ENCODE measurements around the gene PRELID1.
"Not testable (repeated sequence)": the region's sequence is repeated elsewhere in the genome, so short reads cannot be mapped to it uniquely, and the experiment has no call there.

PRELID1 gene

DNA sequence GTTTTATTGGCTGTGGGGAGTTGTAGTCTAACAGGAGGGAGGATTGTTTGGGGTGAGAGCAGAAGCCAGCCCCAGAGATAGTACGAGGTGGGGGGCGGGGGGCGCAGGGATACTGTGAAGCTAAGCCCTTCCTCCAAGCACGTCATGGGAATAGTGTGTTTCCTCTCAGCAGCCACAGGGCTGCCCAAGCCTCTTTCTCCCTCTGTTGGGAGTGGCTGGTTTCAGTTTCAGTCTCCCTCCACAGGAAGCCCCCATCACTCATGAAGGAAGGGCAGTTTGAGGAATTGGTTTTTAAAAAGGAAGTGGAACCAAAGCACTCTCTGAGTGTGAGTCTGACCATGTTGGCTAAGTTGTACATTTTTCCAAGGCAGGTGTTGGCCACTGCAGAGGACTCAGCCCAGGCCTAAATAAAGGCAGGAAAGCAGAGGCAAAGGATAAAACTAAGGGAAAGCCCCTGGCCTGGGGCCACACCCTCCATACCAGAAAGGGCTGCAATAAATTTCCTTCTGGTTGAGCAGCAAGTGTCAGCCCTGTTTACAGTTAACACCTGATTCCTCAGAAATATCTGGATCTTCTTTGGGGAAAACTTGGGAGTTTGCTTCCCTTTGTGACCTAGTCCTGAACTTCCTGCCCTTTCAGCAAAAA lies 3.2 kb upstream of the PRELID1 start:
- peak; percentile 51 for DNase-seq (ENCODE audit: low read depth)

GRCh38 chr5:177300951-177301350 lies 2.6 kb upstream of the PRELID1 start:
- DNase-seq (ENCODE audit: low read depth), result no peak

DNA sequence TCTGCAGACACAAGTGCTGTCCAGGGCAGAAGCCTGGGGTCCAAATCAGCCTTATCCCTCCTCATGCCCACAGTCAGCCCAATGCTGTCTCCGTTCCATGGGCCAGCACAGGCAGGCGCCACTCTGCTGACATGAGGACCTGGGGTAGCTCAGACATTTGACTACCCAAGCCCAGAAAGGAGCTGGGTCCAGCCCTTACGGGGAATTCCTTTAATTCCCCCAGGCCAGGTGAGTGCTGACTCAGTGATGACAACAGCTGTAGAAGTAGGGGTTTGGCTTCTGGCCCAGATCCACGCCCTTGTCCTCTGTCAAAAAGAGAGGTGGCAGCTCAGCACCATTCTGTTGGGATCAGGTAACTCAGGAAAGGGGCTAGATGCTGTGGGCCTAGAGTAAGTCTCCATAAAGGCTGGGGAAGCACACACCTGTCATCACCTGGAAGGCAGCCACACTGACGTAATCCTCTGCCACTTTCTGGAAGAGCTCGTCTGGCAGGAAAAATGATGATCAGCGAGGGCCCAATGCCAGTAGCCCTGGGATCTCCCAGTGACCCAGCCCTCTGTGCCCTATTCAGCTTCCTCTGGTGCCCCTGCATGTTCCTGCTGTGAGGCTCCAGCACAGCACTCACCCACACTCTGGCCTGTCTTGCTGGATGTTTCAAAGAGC lies 2.0 kb upstream of the PRELID1 start:
- DNase-seq (ENCODE audit: low read depth), result no peak

DNA sequence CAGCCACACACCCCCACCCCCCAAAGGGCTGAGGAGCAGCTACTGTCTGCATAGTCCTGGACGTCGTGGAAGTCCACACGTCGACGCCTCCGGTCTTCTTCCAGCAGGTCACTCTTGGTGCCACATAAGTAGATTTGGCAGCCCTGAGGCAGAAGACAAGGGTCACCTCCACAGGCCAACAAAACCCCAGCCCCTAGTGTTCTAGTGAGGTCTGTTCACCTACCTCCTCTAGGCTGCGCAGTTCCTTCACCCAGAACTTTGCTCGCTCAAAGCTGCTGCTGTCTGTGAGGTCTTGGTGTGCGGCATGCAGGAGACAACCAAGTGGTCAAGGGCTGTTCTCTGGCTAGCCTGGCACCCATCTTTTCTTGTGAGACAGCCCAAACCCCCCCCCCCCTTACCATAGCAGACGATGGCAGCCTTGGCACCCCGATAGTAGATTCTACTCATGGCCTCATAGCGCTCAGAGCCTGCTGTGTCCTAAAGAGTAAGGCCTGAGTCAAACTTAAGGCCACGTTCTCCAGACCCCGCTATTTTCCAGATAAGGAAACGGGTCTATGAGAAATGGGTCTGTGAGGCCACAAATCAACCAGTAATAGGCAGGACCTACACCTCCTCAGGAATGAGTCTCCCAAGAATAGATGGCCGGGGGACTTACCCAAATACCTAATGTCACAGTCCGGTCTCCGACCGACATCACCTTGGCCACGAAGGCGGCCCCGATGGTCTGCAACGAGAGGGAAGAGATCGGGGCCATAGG lies 1.1 kb upstream of the PRELID1 start:
- DNase-seq (ENCODE audit: low read depth), result no peak

- DNase-seq (ENCODE audit: low read depth), result no peak
These were observed 359 bp downstream of the PRELID1 start for GRCh38 chr5:177303925-177304391.

DNA sequence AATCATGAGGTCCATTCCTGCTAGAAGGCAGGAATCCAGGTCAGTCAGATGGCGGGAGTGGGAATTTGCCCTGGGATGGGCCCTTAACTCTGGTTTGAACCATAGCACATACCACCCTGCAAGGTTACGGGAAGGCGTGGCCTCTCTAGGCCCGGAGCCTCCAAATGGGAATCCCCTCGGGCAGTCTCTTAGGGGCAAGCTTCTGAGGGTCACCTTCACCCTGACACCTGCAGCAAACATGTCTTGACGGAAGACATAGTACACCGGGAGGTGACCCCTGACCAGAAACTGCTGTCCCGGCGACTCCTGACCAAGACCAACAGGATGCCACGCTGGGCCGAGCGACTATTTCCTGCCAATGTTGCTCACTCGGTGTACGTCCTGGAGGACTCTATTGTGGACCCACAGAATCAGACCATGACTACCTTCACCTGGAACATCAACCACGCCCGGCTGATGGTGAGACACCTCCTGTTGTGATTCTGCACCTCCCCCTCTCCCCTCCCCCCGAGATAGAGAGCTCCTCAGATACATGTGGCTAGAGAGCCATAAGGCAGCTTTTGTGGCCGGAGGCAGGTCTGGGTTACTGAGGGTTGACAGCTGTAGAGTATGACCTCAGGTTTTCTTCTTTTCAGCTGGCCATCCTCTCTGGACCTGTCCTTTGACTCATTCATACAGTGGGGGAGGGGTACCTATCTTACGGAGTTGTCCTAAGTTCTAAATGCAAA lies 957 bp downstream of the PRELID1 start:
- DNase-seq (ENCODE audit: low read depth), result no peak

DNA sequence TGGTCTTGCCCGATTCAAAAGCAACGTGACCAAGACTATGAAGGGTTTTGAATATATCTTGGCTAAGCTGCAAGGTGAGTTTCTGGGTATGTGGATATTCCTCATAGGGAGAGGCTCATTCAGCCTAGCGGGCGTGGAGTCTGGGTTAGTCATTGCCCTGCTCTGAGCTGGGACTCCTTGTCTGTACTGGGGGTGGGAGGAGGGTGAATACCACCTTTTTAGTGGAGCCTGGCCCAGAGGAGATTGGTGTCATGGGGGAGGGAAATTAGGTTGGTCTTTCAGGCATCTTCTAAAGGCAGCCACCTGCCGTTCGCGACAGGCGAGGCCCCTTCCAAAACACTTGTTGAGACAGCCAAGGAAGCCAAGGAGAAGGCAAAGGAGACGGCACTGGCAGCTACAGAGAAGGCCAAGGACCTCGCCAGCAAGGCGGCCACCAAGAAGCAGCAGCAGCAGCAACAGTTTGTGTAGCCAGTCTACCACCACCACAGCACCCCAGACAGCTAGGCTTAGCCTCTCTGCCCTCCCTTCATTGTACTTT lies 2.6 kb downstream of the PRELID1 start:
- not testable (repeated sequence) for DNase-seq (ENCODE audit: low read depth)

DNA sequence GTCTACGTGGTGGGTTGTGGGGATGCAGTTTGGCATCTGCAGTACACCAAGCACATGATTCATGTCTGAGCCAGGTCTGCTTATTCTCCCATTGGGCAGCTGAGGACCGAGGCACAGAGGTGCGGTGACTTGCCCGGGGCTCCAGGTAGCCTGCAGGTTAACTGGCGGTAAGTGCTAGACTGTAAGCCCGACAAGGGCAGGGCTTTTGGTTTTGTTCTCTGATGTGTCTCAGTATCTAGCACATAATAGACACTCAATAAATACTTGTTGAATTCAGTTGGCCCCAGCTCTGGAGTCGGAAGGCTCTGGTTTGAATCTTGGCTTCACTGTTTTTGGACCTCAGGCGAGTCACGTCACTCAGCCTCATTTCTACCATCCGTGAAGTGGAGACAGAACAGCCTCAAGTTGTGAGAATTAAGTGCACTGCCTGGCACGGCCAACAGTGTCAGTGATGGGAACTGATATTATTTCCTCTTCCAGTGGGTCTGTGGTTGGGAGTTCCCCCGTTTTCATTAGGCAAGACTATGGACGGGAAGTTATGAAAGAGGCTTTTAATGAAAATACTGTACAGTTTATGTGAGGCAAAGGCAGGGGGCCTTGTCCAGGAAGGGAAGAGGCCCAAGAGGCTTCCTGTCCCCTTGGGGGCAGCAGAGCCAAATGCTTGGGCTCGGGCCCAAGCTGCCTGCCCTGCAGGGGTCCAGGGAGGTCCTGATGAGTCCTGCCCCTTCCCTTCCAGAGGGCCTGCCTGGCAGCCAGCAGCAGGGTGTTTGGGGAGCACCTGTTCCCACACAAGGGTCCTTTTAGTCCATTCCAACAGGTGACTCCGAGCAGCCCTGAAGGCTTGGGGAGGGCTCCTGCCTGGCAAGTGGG lies 3.3 kb downstream of the PRELID1 start:
- no peak for DNase-seq (ENCODE audit: low read depth)

DNA sequence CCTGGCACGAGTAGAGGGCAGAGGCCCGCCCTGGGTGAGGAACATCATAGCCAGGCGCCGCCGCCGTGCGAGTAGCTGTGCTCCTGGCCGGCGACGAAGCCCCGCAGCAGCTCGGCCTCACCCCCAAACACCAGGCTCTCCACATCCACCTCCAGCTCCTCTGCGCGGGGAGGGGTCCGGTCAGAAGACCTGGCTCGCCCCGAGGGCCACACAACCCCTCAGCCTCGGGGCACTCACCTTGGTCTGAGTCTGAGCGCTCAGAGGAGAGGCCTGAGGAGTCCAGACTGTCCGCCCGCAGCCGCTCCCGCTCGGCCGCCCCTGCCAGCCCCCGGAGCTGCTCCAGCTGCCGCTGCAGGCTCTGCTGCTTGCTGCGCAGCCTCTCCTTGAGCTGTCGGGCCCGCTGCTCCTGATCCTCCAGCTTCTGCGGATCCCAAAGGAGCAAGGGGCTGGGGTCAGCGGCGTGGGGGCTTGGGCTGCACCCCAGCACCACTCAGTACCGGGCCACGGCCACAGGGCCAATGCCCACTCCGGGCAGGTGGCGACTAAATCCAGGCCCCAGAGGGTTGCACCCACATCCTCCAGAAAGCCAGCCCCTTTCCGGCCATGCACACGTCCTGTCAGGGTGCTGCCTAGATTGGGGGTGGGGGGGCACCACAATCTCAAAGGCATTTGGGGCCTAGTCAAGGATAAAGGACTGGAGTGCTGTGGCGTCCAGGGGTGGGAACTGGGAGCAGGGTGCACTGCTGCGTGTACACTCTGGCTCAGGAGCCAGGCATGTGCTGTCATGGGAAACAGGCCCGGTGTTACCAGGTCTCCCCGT lies 4.2 kb downstream of the PRELID1 start:
- DNase-seq (ENCODE audit: low read depth), result no peak

- no peak for DNase-seq (ENCODE audit: low read depth)
These were observed 5.1 kb downstream of the PRELID1 start for GRCh38 chr5:177308740-177309139.

DNA sequence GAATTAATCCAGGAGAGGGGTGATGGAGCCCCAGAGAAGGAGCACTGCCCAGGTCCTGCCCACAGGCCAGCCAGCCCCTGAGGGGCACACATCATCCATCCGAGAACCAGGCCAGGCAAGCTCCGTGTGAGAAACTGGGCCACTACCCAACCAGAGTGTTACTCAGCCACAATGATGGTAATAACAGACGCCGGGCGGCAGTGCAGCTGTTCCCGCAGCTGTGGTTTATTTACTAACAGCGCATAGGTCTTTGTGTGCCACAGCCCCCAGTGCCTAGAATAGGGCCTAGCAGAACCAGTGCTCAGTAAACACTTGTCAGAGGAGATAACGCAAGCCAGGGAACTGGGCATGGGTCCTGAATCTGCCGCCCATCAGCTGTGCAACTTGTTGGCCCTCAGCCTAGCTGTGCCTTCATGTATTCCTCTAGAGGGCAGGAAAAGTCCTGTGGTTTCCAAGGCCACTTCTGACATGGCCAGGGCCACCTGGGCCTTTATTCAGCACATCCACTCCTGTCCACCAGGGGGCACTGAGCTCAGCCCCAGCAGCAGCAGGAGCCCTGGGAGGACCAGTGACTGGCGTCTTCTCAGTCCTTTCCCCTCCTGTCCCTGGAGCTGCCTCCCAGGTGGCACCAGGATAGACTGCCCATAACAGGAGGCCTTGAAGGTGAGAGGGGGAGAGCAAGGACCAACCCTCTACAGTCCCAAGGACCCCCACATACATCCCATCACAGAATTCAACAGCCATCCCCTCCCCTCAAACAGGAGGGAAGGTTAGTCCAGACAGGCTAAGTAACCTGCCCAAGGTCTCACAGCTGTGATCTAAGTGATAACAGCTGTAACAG lies 6.0 kb downstream of the PRELID1 start:
- peak; percentile 55 for DNase-seq (ENCODE audit: low read depth)

DNA sequence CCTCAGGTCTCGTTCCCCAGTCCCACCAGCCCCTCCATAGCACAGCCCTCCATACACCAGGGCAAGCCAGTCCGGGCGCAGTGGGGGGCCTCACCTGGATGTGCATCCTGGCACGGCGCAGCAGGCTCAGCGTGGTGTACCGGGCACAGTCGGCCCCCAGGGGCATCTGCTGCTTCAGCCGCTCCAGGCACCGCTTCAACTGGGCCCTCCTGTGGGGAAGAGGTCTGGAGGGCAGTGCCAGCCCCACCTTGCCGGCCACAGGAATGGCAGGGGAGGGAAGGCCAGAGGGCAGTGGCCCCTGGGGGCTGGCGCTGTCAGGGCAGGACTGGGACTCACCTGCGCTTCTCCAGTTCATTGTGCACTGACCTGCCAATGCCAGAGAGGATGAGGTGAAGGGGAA lies 6.7 kb downstream of the PRELID1 start:
- DNase-seq (ENCODE audit: low read depth), result no peak

- no peak for DNase-seq (ENCODE audit: low read depth)
These were observed 7.3 kb downstream of the PRELID1 start for GRCh38 chr5:177310757-177311391.

- DNase-seq (ENCODE audit: low read depth), result no peak
These were observed 7.8 kb downstream of the PRELID1 start for GRCh38 chr5:177311392-177311722.

DNA sequence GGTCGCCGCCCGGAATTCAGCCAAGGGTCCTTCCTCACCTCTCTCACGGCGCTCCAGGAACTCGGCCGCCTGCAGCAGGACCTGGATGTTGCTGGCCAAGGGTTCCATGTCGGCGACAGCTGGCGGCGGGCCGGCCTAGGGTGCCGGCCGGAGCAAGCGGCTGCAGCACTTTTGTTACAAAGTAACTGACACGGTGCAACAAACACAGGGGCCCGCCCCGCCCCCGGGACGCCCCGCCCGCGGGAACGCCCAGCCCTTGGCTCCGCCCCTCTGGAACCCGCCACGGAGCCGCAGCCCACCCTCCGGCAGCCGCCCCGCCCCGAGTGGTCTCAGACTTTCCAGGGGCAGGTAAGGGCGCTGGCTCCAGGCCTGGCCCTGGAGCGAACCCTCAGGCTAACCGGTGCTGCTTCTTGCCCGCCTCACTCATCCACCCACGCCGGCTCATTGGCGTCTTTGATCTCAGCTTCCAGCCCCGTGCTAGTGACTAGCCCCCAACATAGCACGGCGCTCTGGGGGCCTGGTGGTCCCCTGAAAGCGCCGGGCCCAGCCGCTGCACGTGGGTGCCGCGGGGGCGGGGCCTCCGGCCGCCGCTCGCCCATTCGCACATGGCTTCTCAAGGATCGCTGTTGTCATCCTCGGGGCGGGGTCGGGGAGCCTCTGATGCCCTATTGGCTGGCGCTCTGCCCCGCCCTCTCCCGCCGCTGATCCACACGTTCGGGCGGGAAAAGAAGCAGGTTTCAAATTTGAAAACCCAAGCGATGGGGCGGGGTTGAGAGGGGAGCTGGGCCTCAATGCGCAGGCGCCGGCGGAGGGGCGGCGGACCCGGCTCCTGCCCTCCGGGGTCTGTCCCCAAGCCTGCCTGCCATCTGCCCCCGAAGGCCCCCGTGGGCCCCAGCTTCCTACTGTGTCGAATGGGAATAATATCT lies 8.4 kb downstream of the PRELID1 start, which contains the start of gene MXD3:
Gene MXD3, minus strand, starts transcription at position 176 of the 926 bp plus-strand sequence. Its CDS starts 68 bp downstream, at position 108.
- DNase-seq (ENCODE audit: low read depth), result peak; percentile 92

DNA sequence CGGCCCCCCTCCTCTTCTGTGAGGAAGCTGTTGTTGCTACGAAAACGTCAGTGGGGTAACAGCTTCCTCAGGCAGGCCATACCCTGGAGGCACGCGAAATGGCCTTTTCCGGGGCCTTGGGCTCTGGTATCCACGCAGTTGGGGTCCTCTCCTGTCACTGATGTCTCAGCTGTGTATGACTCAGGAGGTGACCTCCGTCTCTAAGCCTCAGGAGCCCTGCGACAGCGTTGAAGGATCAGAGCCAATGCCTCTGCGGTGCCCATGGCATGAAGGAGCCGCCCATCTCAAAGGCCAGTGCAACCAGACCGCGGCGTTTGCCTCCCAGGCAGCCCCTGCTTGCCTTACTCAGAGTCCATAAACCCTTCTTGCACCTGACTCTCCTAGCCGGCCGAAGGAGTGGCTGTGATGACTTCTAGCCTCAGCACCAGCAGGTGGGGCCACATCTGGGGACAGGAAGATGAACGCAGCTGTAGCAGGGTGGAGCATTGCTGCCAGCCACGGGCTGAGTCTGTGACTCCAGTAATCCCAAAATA lies 9.1 kb downstream of the PRELID1 start:
- DNase-seq (ENCODE audit: low read depth), result no peak

DNA sequence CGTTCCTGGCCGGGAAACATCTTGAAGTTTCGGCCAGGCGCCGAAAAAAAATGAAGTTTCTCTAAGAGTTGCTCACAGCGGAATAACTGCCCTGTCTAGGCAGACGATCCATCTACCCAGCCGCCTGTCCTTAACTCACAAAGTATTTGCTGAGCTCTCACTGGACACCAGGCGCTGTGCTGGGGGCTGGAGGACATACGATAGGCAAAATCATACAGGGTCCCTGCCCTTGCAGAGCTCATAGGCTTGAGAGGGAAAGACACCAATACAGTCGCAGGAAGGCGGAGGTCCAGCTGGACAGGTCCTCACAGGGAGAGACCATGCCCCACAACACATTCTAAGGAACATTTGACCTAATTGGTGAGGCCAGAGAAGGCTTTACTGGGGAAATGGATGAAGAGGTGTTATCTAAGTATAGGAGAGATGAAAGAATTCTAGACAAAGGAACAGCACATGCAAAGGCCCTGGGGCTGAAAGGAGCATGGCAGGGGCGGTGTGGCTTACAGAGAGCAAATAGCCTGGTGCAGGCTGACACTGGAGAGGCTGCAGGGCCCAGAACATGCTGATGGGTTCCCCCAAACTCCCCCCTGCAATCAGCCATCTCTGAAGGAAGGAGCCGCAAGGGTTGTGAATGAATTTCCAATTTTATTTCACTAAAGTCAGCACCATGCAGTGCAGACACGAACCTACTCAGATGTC lies 10.1 kb downstream of the PRELID1 start:
- no peak for DNase-seq (ENCODE audit: low read depth)

Data from stimulated activated CD4-positive, alpha-beta T cell treated with anti-CD3 and anti-CD28 coated beads, Interleukin-2, amount 100 ng/mL, for 4 hours (primary cell).